ENCODE measurements around the gene ZBED3. TPM values are rescaled to one million over a fixed set of nuclear protein-coding genes. Genes with fewer than 3 reads are reported as not detected.
A peak's percentile ranks its signal among the peaks of the same experiment; 100 is the strongest.
"Not testable (repeated sequence)": the region's sequence is repeated elsewhere in the genome, so short reads cannot be mapped to it uniquely, and the experiment has no call there.

ZBED3 gene
- total RNA-seq, 1 experiment from 2014 or later = 14.8 TPM

- H3K4me1 Mint-ChIP-seq (ENCODE audit: insufficient read depth, unreplicated experiment) = peaks cover 11% of the 10 kb centered on the region
- ChIA-PET CTCF (interaction anchor here (0.6 to 3.0 kb wide), 9 partner anchors 9 to 406 kb away, joined by 3 to 16 read pairs (median 4); partner anchors contain the start of gene WDR41), POLR2A (interaction anchor here (0.6 to 2.6 kb wide), 13 partner anchors 11 to 1249 kb away, joined by 3 to 17 read pairs (median 4); partner anchors contain the start of genes AGGF1 and WDR41)
- no peak for DNase-seq (ENCODE audit: unreplicated experiment)
- peaks cover 8% of the 10 kb centered on the region for H3K9me3 Mint-ChIP-seq (ENCODE audit: unreplicated experiment)
- peaks cover 18% of the 10 kb centered on the region for H3K36me3 Mint-ChIP-seq (ENCODE audit: insufficient read depth, unreplicated experiment)
- TF ChIP-seq CTCF (IDR thresholded peaks at IDR 0.05; ENCODE audit: unreplicated experiment) = no peak
- no TSS peak for BruUV-seq (replicated peaks)
- H3K27ac Mint-ChIP-seq (ENCODE audit: low read depth, unreplicated experiment) = peak overlapping the region; percentile 83
- no peaks in the 10 kb centered on the region for H3K27me3 Mint-ChIP-seq (ENCODE audit: insufficient read depth, unreplicated experiment)
- peak overlapping the region; percentile 86 for H3K4me3 Mint-ChIP-seq (ENCODE audit: unreplicated experiment)
- intact Hi-C loops (cut with micrococcal nuclease) = loop anchor here (2.0 to 5.0 kb wide), 3 partner anchors 46 to 406 kb away; partner anchors contain the start of gene WDR41
These were observed 757 bp downstream of the ZBED3 start for GRCh38 chr5:77086368-77086688.

GRCh38 chr5:77083088-77083487 is 4.0 kb downstream of the ZBED3 start:
- H3K4me3 Mint-ChIP-seq (ENCODE audit: unreplicated experiment) = no peak overlapping the region
- peaks cover 8% of the 10 kb centered on the region for H3K9me3 Mint-ChIP-seq (ENCODE audit: unreplicated experiment)

GRCh38 chr5:77082280-77082679 is 4.8 kb downstream of the ZBED3 start:
- Mint-ChIP-seq H3K27ac (ENCODE audit: low read depth, unreplicated experiment) (no peak overlapping the region), H3K27me3 (ENCODE audit: insufficient read depth, unreplicated experiment) (no peaks in the 10 kb centered on the region), H3K4me3 (ENCODE audit: unreplicated experiment) (no peak overlapping the region), H3K4me1 (ENCODE audit: insufficient read depth, unreplicated experiment) (peaks cover under 1% of the 10 kb centered on the region), H3K9me3 (ENCODE audit: unreplicated experiment) (peaks cover 8% of the 10 kb centered on the region), H3K36me3 (ENCODE audit: insufficient read depth, unreplicated experiment) (peaks cover 30% of the 10 kb centered on the region)
- TF ChIP-seq CTCF (IDR thresholded peaks at IDR 0.05; ENCODE audit: unreplicated experiment) = no peak
- intact Hi-C loops (cut with micrococcal nuclease) = no loop called here
- DNase-seq (ENCODE audit: unreplicated experiment) = no peak
- ChIA-PET POLR2A (interaction anchor here (1.1 kb wide), 1 partner anchor 15 kb away, joined by 3 read pairs; no protein-coding TSS in a partner anchor), CTCF (interaction anchor here (0.8 kb wide), 1 partner anchor 15 kb away, joined by 4 read pairs; no protein-coding TSS in a partner anchor)
- BruUV-seq (replicated peaks) = no TSS peak

More at GRCh38 chr5:77083088-77083487, 4.0 kb downstream of the ZBED3 start:
- Mint-ChIP-seq H3K27ac (ENCODE audit: low read depth, unreplicated experiment) (no peak overlapping the region), H3K4me1 (ENCODE audit: insufficient read depth, unreplicated experiment) (peaks cover 5% of the 10 kb centered on the region), H3K36me3 (ENCODE audit: insufficient read depth, unreplicated experiment) (peaks cover 26% of the 10 kb centered on the region), H3K27me3 (ENCODE audit: insufficient read depth, unreplicated experiment) (no peaks in the 10 kb centered on the region)
- ChIA-PET POLR2A (interaction anchor here (0.5 to 1.1 kb wide), 2 partner anchors 16 to 842 kb away, joined by 3 read pairs; no protein-coding TSS in a partner anchor), CTCF (no interaction called here)
- no TSS peak for BruUV-seq (replicated peaks)
- intact Hi-C loops (cut with micrococcal nuclease) = no loop called here
- DNase-seq (ENCODE audit: unreplicated experiment) = no peak
- TF ChIP-seq CTCF (IDR thresholded peaks at IDR 0.05; ENCODE audit: unreplicated experiment) = no peak

- H3K4me1 Mint-ChIP-seq (ENCODE audit: insufficient read depth, unreplicated experiment) = no peaks in the 10 kb centered on the region
- CTCF ChIA-PET = no interaction called here
- no peaks in the 10 kb centered on the region for H3K27me3 Mint-ChIP-seq (ENCODE audit: insufficient read depth, unreplicated experiment)
- POLR2A ChIA-PET = no interaction called here
- peaks cover 8% of the 10 kb centered on the region for H3K9me3 Mint-ChIP-seq (ENCODE audit: unreplicated experiment)
- H3K4me3 Mint-ChIP-seq (ENCODE audit: unreplicated experiment) = no peak overlapping the region
- DNase-seq (ENCODE audit: unreplicated experiment) = no peak
- no peak overlapping the region for H3K27ac Mint-ChIP-seq (ENCODE audit: low read depth, unreplicated experiment)
- no TSS peak for BruUV-seq (replicated peaks)
- intact Hi-C loops (cut with micrococcal nuclease) = no loop called here
- H3K36me3 Mint-ChIP-seq (ENCODE audit: insufficient read depth, unreplicated experiment) = peaks cover 37% of the 10 kb centered on the region
- TF ChIP-seq CTCF (IDR thresholded peaks at IDR 0.05; ENCODE audit: unreplicated experiment) = no peak
These were observed 6.2 kb downstream of the ZBED3 start for GRCh38 chr5:77080905-77081304.

- H3K4me3 Mint-ChIP-seq (ENCODE audit: unreplicated experiment); H3K9me3 Mint-ChIP-seq (ENCODE audit: unreplicated experiment); CTCF ChIA-PET; H3K4me1 Mint-ChIP-seq (ENCODE audit: insufficient read depth, unreplicated experiment); H3K27ac Mint-ChIP-seq (ENCODE audit: low read depth, unreplicated experiment); POLR2A ChIA-PET; BruUV-seq (replicated peaks); H3K27me3 Mint-ChIP-seq (ENCODE audit: insufficient read depth, unreplicated experiment); intact Hi-C loops (cut with micrococcal nuclease); DNase-seq (ENCODE audit: unreplicated experiment): not testable (repeated sequence)
- peaks cover 39% of the 10 kb centered on the region for H3K36me3 Mint-ChIP-seq (ENCODE audit: insufficient read depth, unreplicated experiment)
These were observed 6.6 kb downstream of the ZBED3 start for GRCh38 chr5:77080479-77080878.
